HepG2 (cell line): Measurements from ENCODE around the gene RAB11FIP5. TPM values are rescaled to one million over a fixed set of nuclear protein-coding genes. Genes with fewer than 3 reads are reported as not detected.

ENCODE experiments used
- BRD4 ChIP-seq: sonication (generic); formaldehyde crosslinking; IDR thresholded peaks from 2 replicates; pipeline ENCODE4 v1.4.0; 2020; ENCODE audit warnings: missing genetic modification reagents
- CENPX ChIP-seq: sonication (generic); formaldehyde crosslinking; IDR thresholded peaks from 2 replicates; pipeline ENCODE4 v1.9.0; 2021; ENCODE audit warnings: mild to moderate bottlenecking, missing genetic modification reagents, moderate library complexity
- ERF ChIP-seq: IDR thresholded peaks from 2 replicates; pipeline ENCODE4 v1.6.1; 2018; ENCODE audit warnings: missing biosample characterization, missing genetic modification reagents
- HHEX ChIP-seq: IDR thresholded peaks from 2 replicates; pipeline ENCODE4 v1.6.1; 2016; ENCODE audit warnings: control low read depth
- HNRNPK ChIP-seq: fragments of 200-400 bp; formaldehyde crosslinking; IDR thresholded peaks from 2 replicates; pipeline ENCODE4 v1.6.1; 2018; ENCODE audit warnings: low read length, low read depth, moderate library complexity, mild to moderate bottlenecking; ENCODE audit not compliant: poor library complexity, severe bottlenecking
- KMT2A ChIP-seq: sonication (generic); formaldehyde crosslinking; IDR thresholded peaks from 2 replicates; pipeline ENCODE4 v1.4.0; 2020; ENCODE audit warnings: missing genetic modification reagents
- NONO ChIP-seq, 2 experiments: fragments of 450-650 bp in 1 of 2; sonication (generic) in 1 of 2; formaldehyde crosslinking in 1 of 2; IDR thresholded peaks in 1 of 2; conservative IDR thresholded peaks in 1 of 2; 2 replicates each; pipeline versions ENCODE4 v1.6.1 to v1.8.0; 2017 to 2022; ENCODE audit warnings: mild to moderate bottlenecking in 1 of 2, missing genetic modification reagents in 1 of 2, moderate library complexity in 1 of 2
- NR2F6 ChIP-seq, 2 experiments: IDR thresholded peaks; 2 replicates each; pipeline ENCODE4 v1.6.1; 2016; ENCODE audit warnings: antibody characterized with exemption in 1 of 2, mild to moderate bottlenecking in 1 of 2
- RBFOX2 ChIP-seq: fragments of 200-400 bp; formaldehyde crosslinking; IDR thresholded peaks from 2 replicates; pipeline ENCODE4 v1.6.1; 2017; ENCODE audit warnings: low read depth, mild to moderate bottlenecking, low read length
- SIX1 ChIP-seq: sonication (generic); formaldehyde crosslinking; IDR thresholded peaks from 2 replicates; pipeline ENCODE4 v1.4.0; 2020; ENCODE audit warnings: missing genetic modification reagents, borderline replicate concordance
- SP2 ChIP-seq: sonication (generic); formaldehyde crosslinking; IDR thresholded peaks from 2 replicates; pipeline ENCODE4 v1.5.1; 2020; ENCODE audit warnings: mild to moderate bottlenecking, missing genetic modification reagents
- SUZ12 ChIP-seq: fragments of 150-350 bp; IDR thresholded peaks from 2 replicates; pipeline ENCODE4 v1.6.1; 2014; ENCODE audit warnings: low read depth, low read length
- SYNCRIP ChIP-seq: fragments of 200-400 bp; formaldehyde crosslinking; IDR thresholded peaks from 2 replicates; pipeline ENCODE4 v1.6.1; 2018; ENCODE audit warnings: mild to moderate bottlenecking, low read depth, low read length; ENCODE audit not compliant: insufficient read depth
- ZFP62 ChIP-seq: sonication (generic); formaldehyde crosslinking; IDR thresholded peaks from 2 replicates; pipeline ENCODE4 v1.4.0; 2020; ENCODE audit warnings: missing genetic modification reagents
- ZFYVE20 ChIP-seq: sonication (generic); formaldehyde crosslinking; IDR thresholded peaks from 2 replicates; pipeline ENCODE4 v1.8.0; 2023; ENCODE audit warnings: low read depth, mild to moderate bottlenecking, moderate library complexity, missing genetic modification reagents, borderline replicate concordance
- ZMYM2 ChIP-seq: sonication (generic); formaldehyde crosslinking; IDR thresholded peaks from 2 replicates; pipeline ENCODE4 v1.8.0; 2022; ENCODE audit warnings: mild to moderate bottlenecking, missing genetic modification reagents
- ZNF274 ChIP-seq: sonication (generic); formaldehyde crosslinking; IDR thresholded peaks from 2 replicates; pipeline ENCODE4 v1.5.1; 2020; ENCODE audit warnings: mild to moderate bottlenecking, missing genetic modification reagents
- ZNF883 ChIP-seq: sonication (generic); formaldehyde crosslinking; IDR thresholded peaks from 2 replicates; pipeline ENCODE4 v1.5.1; 2020; ENCODE audit warnings: mild to moderate bottlenecking, missing genetic modification reagents; ENCODE audit errors: not compliant biosample characterization
- polyA plus RNA-seq, 8 experiments: library from polyadenylated mRNA; depleted of rRNA in 3 of 8; stranded (reverse) in 7 of 8; unstranded in 1 of 8; fragments of >200 nt; fragmentation: Illumina TruSeq in 4 of 8; extraction: Trizol in 4 of 8; gene quantifications; 2 replicates each; pipeline versions ENCODE4 v1.2.1 to v1.2.3, GENCODE V29; 2011 to 2016; ENCODE audit warnings: low read depth in 4 of 8, missing spikeins in 1 of 8, mixed read lengths in 1 of 8; ENCODE audit not compliant: insufficient read depth in 1 of 8
- total RNA-seq, 5 experiments: library from RNA; depleted of rRNA; stranded (reverse); fragments of >200 nt; fragmentation: Illumina TruSeq; extraction: Trizol; gene quantifications; 2 replicates each; pipeline ENCODE4 v1.2.3, GENCODE V29; 2016; ENCODE audit warnings: low read depth in 1 of 5
- TF ChIP-seq, protein P1 (sequence below): sonication (generic); formaldehyde crosslinking; IDR thresholded peaks from 2 replicates; pipeline ENCODE4 v1.9.0; 2022; ENCODE audit warnings: missing genetic modification reagents, mild to moderate bottlenecking, borderline replicate concordance
- TF ChIP-seq, protein P2 (sequence below): IDR thresholded peaks from 2 replicates; pipeline ENCODE4 v1.6.1; 2016; ENCODE audit warnings: missing genetic modification reagents, missing compliant biosample characterization
- TF ChIP-seq, protein P3 (sequence below): IDR thresholded peaks from 2 replicates; pipeline ENCODE4 v1.6.1; 2016; ENCODE audit warnings: missing compliant biosample characterization, missing genetic modification reagents, borderline replicate concordance
- TF ChIP-seq, protein P4 (sequence below): sonication (generic); formaldehyde crosslinking; IDR thresholded peaks from 2 replicates; pipeline ENCODE4 v1.8.1; 2023; ENCODE audit warnings: mild to moderate bottlenecking, missing genetic modification reagents
- TF ChIP-seq, protein P5 (sequence below): fragments of 450-650 bp; IDR thresholded peaks from 2 replicates; pipeline ENCODE4 v1.6.1; 2016
- TF ChIP-seq, protein P6 (sequence below): IDR thresholded peaks from 2 replicates; pipeline ENCODE4 v1.6.1; 2016

RAB11FIP5 gene
- total and polyA plus RNA-seq, 2 of the 13 experiments (the other 11 are each of a cell fraction or from before 2014, with no cell fraction given), result 9.4 to 22.9 TPM

DNA sequence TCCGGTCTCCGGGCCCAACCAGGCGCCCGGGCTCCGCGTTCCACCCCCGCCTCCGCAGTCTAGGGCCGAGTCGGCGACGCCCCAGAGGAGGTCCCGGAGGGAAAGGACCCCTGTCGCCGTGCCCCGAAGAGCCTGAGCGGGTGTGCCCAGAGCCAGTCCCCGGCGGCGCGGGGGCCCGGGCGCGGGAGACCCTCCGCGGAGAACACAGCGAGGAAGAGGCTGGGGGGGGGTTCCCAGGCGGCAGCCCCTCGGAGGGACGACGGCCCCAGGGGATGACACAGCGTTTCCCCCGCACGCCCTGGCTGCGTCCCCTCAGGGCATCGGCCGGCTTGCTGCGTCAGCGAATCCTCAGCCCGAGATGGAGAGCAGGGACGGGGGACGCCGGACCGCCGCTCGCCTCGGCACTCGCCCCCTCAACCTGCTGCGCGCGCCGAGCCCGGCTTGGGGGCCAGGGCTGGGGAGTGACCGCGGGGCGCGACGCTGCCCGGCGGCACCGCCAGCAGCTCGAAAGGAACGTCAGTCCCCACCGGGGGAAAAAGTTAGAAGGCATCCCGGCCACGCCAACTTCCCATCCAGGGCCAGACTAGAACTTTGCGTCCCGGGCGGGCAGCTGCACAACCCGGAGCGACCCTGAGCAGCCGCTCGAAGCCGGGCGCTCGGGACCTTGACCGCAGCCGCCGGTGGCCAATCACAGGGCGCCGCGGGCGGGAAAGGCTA is 41.9 kb downstream of the RAB11FIP5 start (continued):
- TF ChIP-seq, protein P1, sequence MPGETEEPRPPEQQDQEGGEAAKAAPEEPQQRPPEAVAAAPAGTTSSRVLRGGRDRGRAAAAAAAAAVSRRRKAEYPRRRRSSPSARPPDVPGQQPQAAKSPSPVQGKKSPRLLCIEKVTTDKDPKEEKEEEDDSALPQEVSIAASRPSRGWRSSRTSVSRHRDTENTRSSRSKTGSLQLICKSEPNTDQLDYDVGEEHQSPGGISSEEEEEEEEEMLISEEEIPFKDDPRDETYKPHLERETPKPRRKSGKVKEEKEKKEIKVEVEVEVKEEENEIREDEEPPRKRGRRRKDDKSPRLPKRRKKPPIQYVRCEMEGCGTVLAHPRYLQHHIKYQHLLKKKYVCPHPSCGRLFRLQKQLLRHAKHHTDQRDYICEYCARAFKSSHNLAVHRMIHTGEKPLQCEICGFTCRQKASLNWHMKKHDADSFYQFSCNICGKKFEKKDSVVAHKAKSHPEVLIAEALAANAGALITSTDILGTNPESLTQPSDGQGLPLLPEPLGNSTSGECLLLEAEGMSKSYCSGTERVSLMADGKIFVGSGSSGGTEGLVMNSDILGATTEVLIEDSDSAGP (CRISPR knock-in tag), result no peak
- no peak for TF ChIP-seq SIX1 (CRISPR knock-in tag)
- peak; percentile 62; the same call in 1 of the 2 replicates for TF ChIP-seq ZFYVE20 (CRISPR knock-in tag)
- TF ChIP-seq CENPX (CRISPR knock-in tag), result no peak
- TF ChIP-seq SP2 (CRISPR knock-in tag), result no peak
- no peak for TF ChIP-seq NR2F6 (IDR thresholded peaks at IDR 0.05)
- TF ChIP-seq NR2F6 (CRISPR knock-in tag; IDR thresholded peaks at IDR 0.05), result peak; percentile 69; the same call in 1 of the 2 replicates
- TF ChIP-seq, protein P2, sequence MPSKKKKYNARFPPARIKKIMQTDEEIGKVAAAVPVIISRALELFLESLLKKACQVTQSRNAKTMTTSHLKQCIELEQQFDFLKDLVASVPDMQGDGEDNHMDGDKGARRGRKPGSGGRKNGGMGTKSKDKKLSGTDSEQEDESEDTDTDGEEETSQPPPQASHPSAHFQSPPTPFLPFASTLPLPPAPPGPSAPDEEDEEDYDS, result no peak
- no peak for TF ChIP-seq HHEX
- no peak for TF ChIP-seq ZFP62 (CRISPR knock-in tag)
- peak; percentile 14 for TF ChIP-seq ZNF883 (CRISPR knock-in tag)
- TF ChIP-seq ZNF274 (CRISPR knock-in tag), result no peak
- no peak for TF ChIP-seq NONO (IDR thresholded peaks at IDR 0.05)
- no peak for TF ChIP-seq NONO (CRISPR knock-in tag; conservative IDR thresholded peaks at IDR 0.05)
- TF ChIP-seq SYNCRIP, result no peak
- no peak; the same call in 1 of the 2 replicates for TF ChIP-seq BRD4 (CRISPR knock-in tag)
- peak; percentile 81 for TF ChIP-seq KMT2A (CRISPR knock-in tag)
- TF ChIP-seq, protein P3, sequence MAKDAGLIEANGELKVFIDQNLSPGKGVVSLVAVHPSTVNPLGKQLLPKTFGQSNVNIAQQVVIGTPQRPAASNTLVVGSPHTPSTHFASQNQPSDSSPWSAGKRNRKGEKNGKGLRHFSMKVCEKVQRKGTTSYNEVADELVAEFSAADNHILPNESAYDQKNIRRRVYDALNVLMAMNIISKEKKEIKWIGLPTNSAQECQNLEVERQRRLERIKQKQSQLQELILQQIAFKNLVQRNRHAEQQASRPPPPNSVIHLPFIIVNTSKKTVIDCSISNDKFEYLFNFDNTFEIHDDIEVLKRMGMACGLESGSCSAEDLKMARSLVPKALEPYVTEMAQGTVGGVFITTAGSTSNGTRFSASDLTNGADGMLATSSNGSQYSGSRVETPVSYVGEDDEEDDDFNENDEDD, result no peak
- TF ChIP-seq ZMYM2, result no peak
- TF ChIP-seq, protein P4, sequence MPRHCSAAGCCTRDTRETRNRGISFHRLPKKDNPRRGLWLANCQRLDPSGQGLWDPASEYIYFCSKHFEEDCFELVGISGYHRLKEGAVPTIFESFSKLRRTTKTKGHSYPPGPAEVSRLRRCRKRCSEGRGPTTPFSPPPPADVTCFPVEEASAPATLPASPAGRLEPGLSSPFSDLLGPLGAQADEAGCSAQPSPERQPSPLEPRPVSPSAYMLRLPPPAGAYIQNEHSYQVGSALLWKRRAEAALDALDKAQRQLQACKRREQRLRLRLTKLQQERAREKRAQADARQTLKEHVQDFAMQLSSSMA (CRISPR knock-in tag), result no peak; the same call in 1 of the 2 replicates
- peak; percentile 8; the same call in 1 of the 2 replicates for TF ChIP-seq ERF (CRISPR knock-in tag)
- TF ChIP-seq HNRNPK, result no peak
- TF ChIP-seq, protein P5, sequence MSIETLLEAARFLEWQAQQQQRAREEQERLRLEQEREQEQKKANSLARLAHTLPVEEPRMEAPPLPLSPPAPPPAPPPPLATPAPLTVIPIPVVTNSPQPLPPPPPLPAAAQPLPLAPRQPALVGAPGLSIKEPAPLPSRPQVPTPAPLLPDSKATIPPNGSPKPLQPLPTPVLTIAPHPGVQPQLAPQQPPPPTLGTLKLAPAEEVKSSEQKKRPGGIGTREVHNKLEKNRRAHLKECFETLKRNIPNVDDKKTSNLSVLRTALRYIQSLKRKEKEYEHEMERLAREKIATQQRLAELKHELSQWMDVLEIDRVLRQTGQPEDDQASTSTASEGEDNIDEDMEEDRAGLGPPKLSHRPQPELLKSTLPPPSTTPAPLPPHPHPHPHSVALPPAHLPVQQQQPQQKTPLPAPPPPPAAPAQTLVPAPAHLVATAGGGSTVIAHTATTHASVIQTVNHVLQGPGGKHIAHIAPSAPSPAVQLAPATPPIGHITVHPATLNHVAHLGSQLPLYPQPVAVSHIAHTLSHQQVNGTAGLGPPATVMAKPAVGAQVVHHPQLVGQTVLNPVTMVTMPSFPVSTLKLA, result no peak
- TF ChIP-seq, protein P6, sequence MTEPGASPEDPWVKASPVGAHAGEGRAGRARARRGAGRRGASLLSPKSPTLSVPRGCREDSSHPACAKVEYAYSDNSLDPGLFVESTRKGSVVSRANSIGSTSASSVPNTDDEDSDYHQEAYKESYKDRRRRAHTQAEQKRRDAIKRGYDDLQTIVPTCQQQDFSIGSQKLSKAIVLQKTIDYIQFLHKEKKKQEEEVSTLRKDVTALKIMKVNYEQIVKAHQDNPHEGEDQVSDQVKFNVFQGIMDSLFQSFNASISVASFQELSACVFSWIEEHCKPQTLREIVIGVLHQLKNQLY, result peak; percentile 12; the same call in 1 of the 2 replicates
- no peak for TF ChIP-seq SUZ12
- TF ChIP-seq RBFOX2, result no peak
